Immature natural killer cell (primary cell): ENCODE data around the gene ABLIM1. TPM values are rescaled to one million over a fixed set of nuclear protein-coding genes. Genes with fewer than 3 reads are reported as not detected.

ENCODE experiments used
- DNase-seq, 3 donors: peaks; one replicate each; pipeline ENCODE4 v3.0.0; 2022; ENCODE audit warnings: mixed read lengths in 1 of 3
- H3K27ac Mint-ChIP-seq, 6 donors: one replicate each; pipeline ENCODE4 v1.8.0; 2020; ENCODE audit warnings: mixed read lengths in 6 of 6, mild to moderate bottlenecking in 5 of 6, inconsistent platforms in 4 of 6, moderate library complexity in 3 of 6
- H3K27me3 Mint-ChIP-seq, 3 donors: one replicate each; pipeline ENCODE4 v1.8.0; 2020 to 2021; ENCODE audit warnings: low read depth in 3 of 3, mild to moderate bottlenecking in 3 of 3, mixed read lengths in 3 of 3, moderate library complexity in 3 of 3, inconsistent platforms in 1 of 3
- H3K36me3 Mint-ChIP-seq, 3 donors: one replicate each; pipeline ENCODE4 v1.8.0; 2020; ENCODE audit warnings: mixed read lengths in 3 of 3, inconsistent platforms in 2 of 3, mild to moderate bottlenecking in 2 of 3
- H3K4me1 Mint-ChIP-seq, 2 donors: one replicate each; pipeline ENCODE4 v1.8.0; 2020; ENCODE audit warnings: inconsistent platforms in 2 of 2, mild to moderate bottlenecking in 2 of 2, mixed read lengths in 2 of 2, moderate library complexity in 1 of 2
- H3K4me3 Mint-ChIP-seq, 5 donors: one replicate each; pipeline ENCODE4 v1.8.0; 2020; ENCODE audit warnings: mild to moderate bottlenecking in 5 of 5, mixed read lengths in 5 of 5, inconsistent platforms in 3 of 5, moderate library complexity in 3 of 5
- H3K9me3 Mint-ChIP-seq, 6 donors: one replicate each; pipeline ENCODE4 v1.8.0; 2020; ENCODE audit warnings: mild to moderate bottlenecking in 6 of 6, mixed read lengths in 6 of 6, inconsistent platforms in 4 of 6, moderate library complexity in 3 of 6
- polyA plus RNA-seq, 3 donors: library from polyadenylated mRNA; unstranded; fragments of 300-500 nt; fragmentation: Illumina TruSeq; gene quantifications; one replicate each; pipeline ENCODE4 v1.2.3, GENCODE V29; 2021

ABLIM1 gene
- polyA plus RNA-seq, 3 donors from 2014 or later, result 66.2 to 121 (median 74.1) TPM

- H3K4me3 Mint-ChIP-seq, result peak overlapping the region; percentile 87 to 92 (median 89)
- peaks cover 62 to 66% of the 10 kb centered on the region in 2 donors for H3K4me1 Mint-ChIP-seq
- peak overlapping the region; percentile 97 to 100 (median 98) for H3K27ac Mint-ChIP-seq
- no peaks in the 10 kb centered on the region for H3K9me3 Mint-ChIP-seq
- no peaks in the 10 kb centered on the region for H3K36me3 Mint-ChIP-seq
- DNase-seq, result peak; percentile 80 to 81 (median 81)
- H3K27me3 Mint-ChIP-seq, result peaks cover 16 to 23% (median 21%) of the 10 kb centered on the region in 3 donors
Observed at GRCh38 chr10:114526126-114526503, 132.0 kb downstream of the ABLIM1 start.

GRCh38 chr10:114525368-114525949 is 132.6 kb downstream of the ABLIM1 start:
- Mint-ChIP-seq H3K4me3 (peak overlapping the region; percentile 87 to 92 (median 89)), H3K27me3 (peaks cover 15 to 23% (median 21%) of the 10 kb centered on the region in 3 donors), H3K4me1 (peaks cover 66 to 69% of the 10 kb centered on the region in 2 donors), H3K9me3 (no peaks in the 10 kb centered on the region), H3K36me3 (peaks cover under 1 to 1% (median under 1%) of the 10 kb centered on the region in 3 donors), H3K27ac (peak overlapping the region; percentile 97 to 100 (median 98))
- peak; percentile 37 to 51 (median 39) for DNase-seq

- Mint-ChIP-seq H3K36me3 (peaks cover 3 to 7% (median 7%) of the 10 kb centered on the region in 3 donors), H3K27me3 (peaks cover 15 to 23% (median 21%) of the 10 kb centered on the region in 3 donors), H3K27ac (peak overlapping the region in 3 of 6 donors; percentile 1 to 100 (median 98)), H3K4me1 (peaks cover 82% of the 10 kb centered on the region in 2 donors), H3K9me3 (no peaks in the 10 kb centered on the region), H3K4me3 (peak overlapping the region in 4 of 5 donors; percentile 87 to 92 (median 89))
- no peak for DNase-seq
Observed at GRCh38 chr10:114523876-114524275, 134.2 kb downstream of the ABLIM1 start.

- Mint-ChIP-seq H3K4me3 (no peak overlapping the region), H3K36me3 (peaks cover 7 to 11% (median 7%) of the 10 kb centered on the region in 3 donors), H3K4me1 (peaks cover 82 to 94% of the 10 kb centered on the region in 2 donors), H3K27me3 (peaks cover 7 to 14% (median 11%) of the 10 kb centered on the region in 3 donors), H3K27ac (peak overlapping the region in 1 of 6 donors; percentile 4), H3K9me3 (no peaks in the 10 kb centered on the region)
- DNase-seq, result no peak
Observed at GRCh38 chr10:114521255-114521654, 136.8 kb downstream of the ABLIM1 start.

DNA sequence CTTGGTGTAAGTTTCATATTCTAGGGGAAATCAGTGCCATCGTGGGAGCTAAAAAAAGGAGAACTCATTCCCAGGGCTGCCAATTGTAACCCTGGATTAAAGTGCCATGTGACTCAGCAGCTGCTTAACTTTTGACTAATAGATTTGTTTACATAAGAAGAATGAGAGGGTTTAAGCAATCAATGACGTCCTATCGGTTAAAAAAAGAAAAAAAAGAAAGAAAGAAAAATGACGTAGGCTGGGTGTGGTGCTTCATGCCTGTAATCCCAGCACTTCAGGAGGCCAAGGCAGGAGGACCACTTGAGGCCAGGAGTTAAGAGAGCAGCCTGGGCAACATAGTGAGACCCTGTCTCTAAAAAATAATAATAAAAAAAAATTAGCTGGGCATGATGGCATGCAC is 137.6 kb downstream of the ABLIM1 start:
- no peak overlapping the region for H3K4me3 Mint-ChIP-seq
- no peaks in the 10 kb centered on the region for H3K9me3 Mint-ChIP-seq
- peak overlapping the region in 2 of 6 donors; percentile 17 to 66 for H3K27ac Mint-ChIP-seq
- peaks cover 79 to 94% of the 10 kb centered on the region in 2 donors for H3K4me1 Mint-ChIP-seq
- DNase-seq, result no peak
- peaks cover 7 to 11% (median 7%) of the 10 kb centered on the region in 3 donors for H3K36me3 Mint-ChIP-seq
- peaks cover 2 to 7% (median 4%) of the 10 kb centered on the region in 3 donors for H3K27me3 Mint-ChIP-seq

DNA sequence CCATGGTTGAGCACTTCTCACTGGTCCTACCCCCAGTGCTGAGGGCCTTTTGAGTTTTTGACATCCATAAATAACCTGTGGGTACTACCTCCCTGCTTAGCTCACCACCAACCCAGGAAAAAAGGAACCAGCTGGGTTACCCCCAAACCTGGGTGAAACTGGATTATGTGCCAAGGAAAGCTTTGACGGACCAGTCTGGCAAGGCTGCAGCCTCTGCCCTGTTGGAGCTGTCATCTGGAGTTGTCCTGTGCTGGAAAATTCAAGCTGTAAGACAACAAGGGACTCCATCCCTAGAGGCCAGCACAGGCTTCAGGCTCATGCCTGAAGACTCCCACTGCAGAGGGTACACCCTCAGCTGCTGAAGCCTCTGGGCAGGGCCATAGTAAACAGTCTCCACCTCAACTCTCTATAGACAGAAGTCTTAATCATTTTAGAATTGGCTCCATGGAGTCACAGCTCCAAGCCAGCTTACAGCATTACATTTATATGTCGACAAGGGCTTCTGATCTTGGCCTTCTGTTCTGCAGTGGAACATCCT is 138.2 kb downstream of the ABLIM1 start:
- no peaks in the 10 kb centered on the region for H3K9me3 Mint-ChIP-seq
- no peak overlapping the region for H3K4me3 Mint-ChIP-seq
- peaks cover 73 to 94% of the 10 kb centered on the region in 2 donors for H3K4me1 Mint-ChIP-seq
- peaks cover 7 to 11% (median 7%) of the 10 kb centered on the region in 3 donors for H3K36me3 Mint-ChIP-seq
- DNase-seq, result no peak
- peaks cover under 1 to 4% (median 2%) of the 10 kb centered on the region in 3 donors for H3K27me3 Mint-ChIP-seq
- peak overlapping the region in 2 of 6 donors; percentile 55 to 66 for H3K27ac Mint-ChIP-seq

GRCh38 chr10:114519306-114519669 is 138.8 kb downstream of the ABLIM1 start:
- H3K4me1 Mint-ChIP-seq, result peaks cover 70 to 92% of the 10 kb centered on the region in 2 donors

GRCh38 chr10:114518401-114519305 is 139.4 kb downstream of the ABLIM1 start:
- H3K9me3 Mint-ChIP-seq, result no peaks in the 10 kb centered on the region

More at GRCh38 chr10:114519306-114519669, 138.8 kb downstream of the ABLIM1 start:
- Mint-ChIP-seq H3K4me3 (no peak overlapping the region), H3K36me3 (peaks cover 7 to 11% (median 7%) of the 10 kb centered on the region in 3 donors), H3K27me3 (peaks cover 0 to 4% (median 2%) of the 10 kb centered on the region in 3 donors), H3K9me3 (no peaks in the 10 kb centered on the region), H3K27ac (peak overlapping the region in 2 of 6 donors; percentile 66 to 67)
- DNase-seq, result no peak

GRCh38 chr10:114517368-114518250 is 140.5 kb downstream of the ABLIM1 start:
- Mint-ChIP-seq H3K36me3 (peaks cover 7 to 11% (median 7%) of the 10 kb centered on the region in 3 donors), H3K4me3 (peak overlapping the region in 1 of 5 donors; percentile 10), H3K4me1 (peaks cover 69 to 93% of the 10 kb centered on the region in 2 donors), H3K27ac (peak overlapping the region in 1 of 6 donors; percentile 66), H3K9me3 (no peaks in the 10 kb centered on the region), H3K27me3 (no peaks in the 10 kb centered on the region)
- no peak for DNase-seq

More at GRCh38 chr10:114518401-114519305, 139.4 kb downstream of the ABLIM1 start:
- no peak for DNase-seq
- Mint-ChIP-seq H3K27ac (peak overlapping the region in 2 of 6 donors; percentile 66 to 67), H3K27me3 (peaks cover 0 to 2% (median under 1%) of the 10 kb centered on the region in 3 donors), H3K4me1 (peaks cover 67 to 90% of the 10 kb centered on the region in 2 donors), H3K36me3 (peaks cover 7 to 11% (median 7%) of the 10 kb centered on the region in 3 donors), H3K4me3 (no peak overlapping the region)

DNA sequence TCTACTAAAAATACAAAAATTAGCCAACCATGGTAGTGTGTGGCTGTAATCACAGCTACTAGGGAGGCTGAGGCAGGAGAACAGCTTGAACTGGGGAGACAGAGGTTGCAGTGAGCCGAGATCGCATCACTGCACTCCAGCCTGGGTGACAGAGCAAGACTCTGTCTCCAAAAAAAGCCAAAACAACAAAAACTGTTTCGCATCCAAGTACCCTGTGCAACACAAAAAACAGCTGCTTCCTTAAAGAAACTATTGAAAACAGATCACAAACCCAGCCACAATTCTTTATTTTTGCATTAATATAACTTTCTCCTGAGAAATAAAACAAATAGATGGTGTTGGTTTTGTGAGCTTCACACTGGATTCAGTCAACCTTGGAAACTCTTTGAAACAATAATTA is 141.7 kb downstream of the ABLIM1 start:
- H3K36me3 Mint-ChIP-seq, result peaks cover 7 to 14% (median 7%) of the 10 kb centered on the region in 3 donors
- H3K4me3 Mint-ChIP-seq, result no peak overlapping the region
- DNase-seq, result no peak
- H3K27me3 Mint-ChIP-seq, result no peaks in the 10 kb centered on the region
- no peaks in the 10 kb centered on the region for H3K9me3 Mint-ChIP-seq
- peak overlapping the region in 2 of 6 donors; percentile 30 to 58 for H3K27ac Mint-ChIP-seq
- H3K4me1 Mint-ChIP-seq, result peaks cover 70 to 92% of the 10 kb centered on the region in 2 donors

DNA sequence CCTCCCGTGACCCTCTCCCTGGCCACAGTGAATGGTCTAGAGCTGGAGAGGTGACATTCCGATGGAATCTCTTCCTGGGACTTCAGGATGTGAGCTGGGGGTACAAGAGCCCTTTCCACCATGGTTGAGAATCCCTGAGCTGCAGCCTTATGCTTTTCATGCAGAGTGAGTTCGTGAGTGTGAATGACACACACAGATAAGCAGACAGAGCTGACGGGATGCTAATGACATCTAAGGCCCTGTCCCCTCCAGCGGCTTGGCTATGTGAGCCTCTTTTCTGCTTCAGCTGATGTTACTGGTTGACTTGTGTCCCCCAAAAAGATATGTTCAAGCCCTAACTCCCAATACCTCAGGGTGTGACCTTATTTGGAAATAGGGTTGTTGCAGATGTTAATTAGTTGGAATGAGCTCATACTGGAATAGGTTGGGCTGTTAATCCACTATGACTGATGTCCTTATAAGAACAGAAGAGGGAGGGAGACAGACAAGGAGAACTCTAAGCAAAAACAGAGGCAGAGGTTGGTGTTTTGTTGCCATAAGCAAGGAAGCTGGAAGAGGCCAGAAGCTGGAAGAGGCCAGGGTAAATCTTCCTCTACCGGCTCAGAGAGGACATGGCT is 142.7 kb downstream of the ABLIM1 start:
- Mint-ChIP-seq H3K4me1 (peaks cover 64 to 85% of the 10 kb centered on the region in 2 donors), H3K27me3 (no peaks in the 10 kb centered on the region), H3K4me3 (no peak overlapping the region), H3K27ac (peak overlapping the region in 3 of 6 donors; percentile 42 to 60 (median 51)), H3K36me3 (peaks cover 5 to 13% (median 6%) of the 10 kb centered on the region in 3 donors), H3K9me3 (no peaks in the 10 kb centered on the region)
- no peak for DNase-seq

- peaks cover 60 to 81% of the 10 kb centered on the region in 2 donors for H3K4me1 Mint-ChIP-seq
- no peak for DNase-seq
Observed at GRCh38 chr10:114513381-114513792, 144.7 kb downstream of the ABLIM1 start.

More at GRCh38 chr10:114513381-114513792, 144.7 kb downstream of the ABLIM1 start:
- peaks cover 4 to 9% (median 4%) of the 10 kb centered on the region in 3 donors for H3K36me3 Mint-ChIP-seq
- H3K9me3 Mint-ChIP-seq, result no peaks in the 10 kb centered on the region
- H3K27ac Mint-ChIP-seq, result peak overlapping the region in 5 of 6 donors; percentile 9 to 65 (median 17)
- H3K4me3 Mint-ChIP-seq, result peak overlapping the region in 3 of 5 donors; percentile 21 to 43 (median 29)
- H3K27me3 Mint-ChIP-seq, result peaks cover 0 to 2% (median 0%) of the 10 kb centered on the region in 3 donors
